HEK293T (cell line): ENCODE results near the gene GLTP.

Source experiments
- CTCF ChIA-PET: fragments of 350-600 bp; formaldehyde crosslinking; extraction: SDS; loops from one replicate; lab custom pipeline; 2021; ENCODE audit warnings: antibody characterized with exemption, inconsistent platforms; lab: Yijun Ruan, JAX
- POLR2A ChIA-PET: fragments of 350-600 bp; formaldehyde crosslinking; extraction: SDS; loops from one replicate; lab custom pipeline; 2020; ENCODE audit warnings: antibody characterized with exemption, inconsistent platforms; lab: Yijun Ruan, JAX
- DNase-seq: peaks from one replicate; pipeline ENCODE4 v3.0.0; 2012; ENCODE audit warnings: mixed read lengths; ENCODE audit errors: extremely low spot score
- ARNT ChIP-seq: fragments of 450-650 bp; IDR thresholded peaks from 2 replicates; pipeline ENCODE4 v1.6.1; 2017; ENCODE audit warnings: mild to moderate bottlenecking
- BHLHE40 ChIP-seq: fragments of 450-650 bp; IDR thresholded peaks from 2 replicates; pipeline ENCODE4 v1.6.1; 2016; ENCODE audit warnings: mild to moderate bottlenecking, moderate library complexity, borderline replicate concordance
- CTBP1 ChIP-seq: fragments of 450-650 bp; IDR thresholded peaks from 2 replicates; pipeline ENCODE4 v1.6.1; 2016; ENCODE audit warnings: borderline replicate concordance
- ELF4 ChIP-seq: fragments of 450-650 bp; IDR thresholded peaks from 2 replicates; pipeline ENCODE4 v1.6.1; 2017; ENCODE audit warnings: antibody characterized with exemption
- FOXA1 ChIP-seq: fragments of 450-650 bp; IDR thresholded peaks from 2 replicates; pipeline ENCODE4 v1.6.1; 2016; ENCODE audit warnings: mild to moderate bottlenecking
- FOXK2 ChIP-seq: fragments of 450-650 bp; IDR thresholded peaks from 2 replicates; pipeline ENCODE4 v1.6.1; 2016; ENCODE audit warnings: mild to moderate bottlenecking
- FOXM1 ChIP-seq: fragments of 450-650 bp; IDR thresholded peaks from 2 replicates; pipeline ENCODE4 v1.6.1; 2017; ENCODE audit warnings: mild to moderate bottlenecking, borderline replicate concordance
- HDGF ChIP-seq: fragments of 450-650 bp; IDR thresholded peaks from 2 replicates; pipeline ENCODE4 v1.6.1; 2017; ENCODE audit warnings: antibody characterized with exemption, borderline replicate concordance
- L3MBTL2 ChIP-seq: fragments of 450-650 bp; conservative IDR thresholded peaks from 2 replicates; pipeline ENCODE4 v1.6.1; 2016; ENCODE audit warnings: mild to moderate bottlenecking
- LEF1 ChIP-seq: fragments of 450-650 bp; IDR thresholded peaks from 2 replicates; pipeline ENCODE4 v1.6.1; 2017; ENCODE audit warnings: mild to moderate bottlenecking, borderline replicate concordance
- NFRKB ChIP-seq: fragments of 450-650 bp; IDR thresholded peaks from 2 replicates; pipeline ENCODE4 v1.6.1; 2016; ENCODE audit warnings: mild to moderate bottlenecking, moderate library complexity
- PKNOX1 ChIP-seq: fragments of 450-650 bp; IDR thresholded peaks from 2 replicates; pipeline ENCODE4 v1.6.1; 2016
- SP1 ChIP-seq: fragments of 450-650 bp; IDR thresholded peaks from 2 replicates; pipeline ENCODE4 v1.6.1; 2017
- SUZ12 ChIP-seq: fragments of 450-650 bp; IDR thresholded peaks from 2 replicates; pipeline ENCODE4 v1.6.1; 2016; ENCODE audit warnings: mild to moderate bottlenecking
- TARDBP ChIP-seq: fragments of 450-650 bp; IDR thresholded peaks from 2 replicates; pipeline ENCODE4 v1.6.1; 2016
- ZNF384 ChIP-seq: fragments of 450-650 bp; IDR thresholded peaks from 2 replicates; pipeline ENCODE4 v1.6.1; 2016

The GLTP gene

GRCh38 chr12:109830718-109831117 lies 49.6 kb downstream of the GLTP start:
- ChIA-PET CTCF (interaction anchor here (2.5 kb wide), 1 partner anchor 15 kb away, joined by 7 read pairs; no protein-coding TSS in a partner anchor), POLR2A (no interaction called here)
- DNase-seq: no peak
- TF ChIP-seq HDGF: no peak

- no peak for DNase-seq
- POLR2A ChIA-PET: no interaction called here
- TF ChIP-seq FOXK2 (no peak), LEF1 (no peak), FOXA1 (no peak), NFRKB (no peak), PKNOX1 (no peak), FOXM1 (no peak), ELF4 (no peak), ZNF384 (no peak), L3MBTL2 (no peak), HDGF (no peak)
- CTCF ChIA-PET: interaction anchor here (1.2 to 2.5 kb wide), 2 partner anchors 11 to 15 kb away, joined by 4 to 7 read pairs; no protein-coding TSS in a partner anchor
Observed at GRCh38 chr12:109830267-109830666, 50.1 kb downstream of the GLTP start.

DNA sequence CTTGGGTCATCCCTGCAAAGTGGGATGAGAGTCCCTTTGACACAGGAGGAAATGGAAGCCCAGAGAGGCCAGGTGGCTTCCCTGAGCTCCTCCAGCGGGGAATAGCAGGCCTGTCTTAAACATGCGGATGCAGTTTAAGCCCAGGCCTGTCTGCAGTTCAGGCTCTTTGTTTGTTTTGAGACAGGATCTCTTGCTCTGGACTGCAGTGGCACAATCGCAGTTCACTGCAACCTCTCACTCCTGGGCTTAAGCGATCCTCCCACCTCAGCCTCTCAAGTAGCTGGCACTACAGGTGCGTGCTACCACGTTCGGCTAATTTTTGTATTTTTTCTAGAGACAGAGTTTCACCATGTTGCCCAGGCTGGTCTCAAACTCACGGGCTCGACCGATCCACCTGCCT lies 50.7 kb downstream of the GLTP start:
- ChIA-PET CTCF (interaction anchor here (1.0 to 2.5 kb wide), 3 partner anchors 12 to 130 kb away, joined by 3 to 7 read pairs (median 4); no protein-coding TSS in a partner anchor), POLR2A (no interaction called here)
- TF ChIP-seq BHLHE40: no peak

GRCh38 chr12:109828754-109829511 lies 51.4 kb downstream of the GLTP start:
- ChIA-PET CTCF (interaction anchor here (1.0 to 1.2 kb wide), 2 partner anchors 12 to 129 kb away, joined by 3 to 4 read pairs; no protein-coding TSS in a partner anchor), POLR2A (no interaction called here)
- no peak for TF ChIP-seq HDGF
- no peak for TF ChIP-seq FOXK2
- no peak for TF ChIP-seq ZNF384
- no peak for TF ChIP-seq PKNOX1
- TF ChIP-seq CTBP1: no peak
- TF ChIP-seq NFRKB: no peak
- no peak for TF ChIP-seq ELF4
- TF ChIP-seq FOXA1: no peak
- TF ChIP-seq ARNT: no peak
- no peak for TF ChIP-seq FOXM1
- no peak for TF ChIP-seq LEF1
- no peak for TF ChIP-seq SP1
- TF ChIP-seq L3MBTL2: no peak
- TF ChIP-seq TARDBP: no peak
- no peak for DNase-seq

More for the DNA sequence above, 50.7 kb downstream of the GLTP start:
- no peak for DNase-seq

GRCh38 chr12:109827566-109828550 lies 52.5 kb downstream of the GLTP start:
- ChIA-PET CTCF (no interaction called here), POLR2A (no interaction called here)
- DNase-seq: no peak
- peak; percentile 49; the same call in 1 of the 2 replicates for TF ChIP-seq TARDBP
- TF ChIP-seq SUZ12: no peak

- TF ChIP-seq FOXK2 (no peak), CTBP1 (no peak), SP1 (no peak), FOXA1 (no peak), ZNF384 (no peak), HDGF (no peak), PKNOX1 (no peak)
- CTCF ChIA-PET: no interaction called here
Observed at GRCh38 chr12:109827080-109827479, 53.3 kb downstream of the GLTP start.

More at GRCh38 chr12:109827080-109827479, 53.3 kb downstream of the GLTP start:
- DNase-seq: no peak
- POLR2A ChIA-PET: no interaction called here
